IPS-18c (cell line): ENCODE measurements around the gene MAOA.

Source experiments
- H3K4me3 ChIP-seq: 2 replicates; pipeline ENCODE4 v1.7.0; 2013; ENCODE audit warnings: low read depth, mild to moderate bottlenecking, low read length, moderate library complexity; ENCODE audit not compliant: insufficient read depth
- H3K9me3 ChIP-seq: one replicate; pipeline ENCODE4 v1.6.1; 2013; ENCODE audit warnings: mild to moderate bottlenecking, low read length, moderate library complexity; ENCODE audit not compliant: control insufficient read depth, insufficient read depth

The MAOA gene

GRCh38 chrX:43733699-43734098 is 77.6 kb downstream of the MAOA start:
- H3K4me3 ChIP-seq: no peak overlapping the region
- H3K9me3 ChIP-seq: no peaks in the 10 kb centered on the region

GRCh38 chrX:43734444-43734843 is 78.3 kb downstream of the MAOA start:
- Histone ChIP-seq H3K4me3 (no peak overlapping the region), H3K9me3 (no peaks in the 10 kb centered on the region)

- H3K4me3 ChIP-seq: no peak overlapping the region
- H3K9me3 ChIP-seq: no peaks in the 10 kb centered on the region
Measured at GRCh38 chrX:43735534-43735933, 79.4 kb downstream of the MAOA start.

- Histone ChIP-seq H3K9me3 (no peaks in the 10 kb centered on the region), H3K4me3 (no peak overlapping the region)
Measured at GRCh38 chrX:43735957-43736356, 79.9 kb downstream of the MAOA start.

- Histone ChIP-seq H3K4me3 (no peak overlapping the region), H3K9me3 (peaks cover 3% of the 10 kb centered on the region)
Measured at GRCh38 chrX:43741843-43742573, 85.9 kb downstream of the MAOA start.

- Histone ChIP-seq H3K9me3 (peaks cover 3% of the 10 kb centered on the region), H3K4me3 (no peak overlapping the region)
Measured at GRCh38 chrX:43743100-43743822, 87.2 kb downstream of the MAOA start.

- Histone ChIP-seq H3K9me3 (peaks cover 3% of the 10 kb centered on the region), H3K4me3 (no peak overlapping the region)
Measured at GRCh38 chrX:43744284-43744683, 88.2 kb downstream of the MAOA start.

- no peak overlapping the region for H3K4me3 ChIP-seq
- peaks cover 3% of the 10 kb centered on the region for H3K9me3 ChIP-seq
Measured at GRCh38 chrX:43745938-43746721, 90.0 kb downstream of the MAOA start.

GRCh38 chrX:43747476-43747875 is 91.4 kb downstream of the MAOA start:
- H3K9me3 ChIP-seq: peaks cover 3% of the 10 kb centered on the region
- H3K4me3 ChIP-seq: no peak overlapping the region

- no peak overlapping the region for H3K4me3 ChIP-seq
Measured at GRCh38 chrX:43750248-43750676, 94.2 kb downstream of the MAOA start.

GRCh38 chrX:43753637-43754036 is 97.5 kb downstream of the MAOA start:
- Histone ChIP-seq H3K9me3 (peaks cover 3% of the 10 kb centered on the region), H3K4me3 (no peak overlapping the region)

More at GRCh38 chrX:43750248-43750676, 94.2 kb downstream of the MAOA start:
- no peaks in the 10 kb centered on the region for H3K9me3 ChIP-seq

GRCh38 chrX:43756076-43756475 is 100.0 kb downstream of the MAOA start:
- Histone ChIP-seq H3K9me3 (peaks cover 3% of the 10 kb centered on the region), H3K4me3 (no peak overlapping the region)

GRCh38 chrX:43758044-43758443 is 101.9 kb downstream of the MAOA start:
- no peak overlapping the region for H3K4me3 ChIP-seq
- peaks cover 3% of the 10 kb centered on the region for H3K9me3 ChIP-seq

GRCh38 chrX:43785930-43786591 is 130.0 kb downstream of the MAOA start:
- Histone ChIP-seq H3K9me3 (peaks cover 4% of the 10 kb centered on the region), H3K4me3 (no peak overlapping the region)
